SK-N-MC (cell line): ENCODE data around the gene GIPC1.

Experiments
- DNase-seq: peaks from one replicate; pipeline ENCODE4 v3.0.0-alpha.2; 2011; ENCODE audit warnings: low read depth, low spot score
- H3K27ac ChIP-seq: fragments of 200-600 bp; sonication (generic); 2 replicates; pipeline ENCODE4 v1.5.1; 2016; ENCODE audit warnings: mixed run types
- H3K36me3 ChIP-seq: fragments of 200-600 bp; sonication (generic); 2 replicates; pipeline ENCODE4 v1.6.1; 2017; ENCODE audit warnings: antibody characterized with exemption, low read length, mixed read lengths; ENCODE audit not compliant: insufficient read depth
- H3K4me3 ChIP-seq: fragments of 200-600 bp; sonication (generic); 2 replicates; pipeline ENCODE4 v1.5.1; 2016
- H3K9ac ChIP-seq: fragments of 200-600 bp; sonication (generic); 2 replicates; pipeline ENCODE4 v1.8.0; 2017; ENCODE audit warnings: mixed run types, mixed read lengths; ENCODE audit not compliant: insufficient read length
- H3K9me3 ChIP-seq: fragments of 200-600 bp; sonication (generic); 2 replicates; pipeline ENCODE4 v1.6.1; 2017; ENCODE audit warnings: low read depth, mild to moderate bottlenecking, antibody characterized with exemption, low read length, moderate library complexity, mixed read lengths
- EZH2 ChIP-seq: fragments of 200-600 bp; sonication (generic); IDR thresholded peaks from one replicate; pipeline ENCODE4 v1.6.1; 2017; ENCODE audit warnings: antibody characterized with exemption
- FOXP2 ChIP-seq: optimal IDR thresholded peaks from 2 replicates; pipeline ENCODE3; 2011; ENCODE audit warnings: mild to moderate bottlenecking, moderate library complexity; ENCODE audit not compliant: insufficient read depth; ENCODE audit errors: extremely low read length, control extremely low read depth
- POLR2AphosphoS5 ChIP-seq: IDR thresholded peaks from 2 replicates; pipeline ENCODE4 v1.6.1; 2012; ENCODE audit warnings: mild to moderate bottlenecking, low read depth, low read length, borderline replicate concordance

The GIPC1 gene

DNA sequence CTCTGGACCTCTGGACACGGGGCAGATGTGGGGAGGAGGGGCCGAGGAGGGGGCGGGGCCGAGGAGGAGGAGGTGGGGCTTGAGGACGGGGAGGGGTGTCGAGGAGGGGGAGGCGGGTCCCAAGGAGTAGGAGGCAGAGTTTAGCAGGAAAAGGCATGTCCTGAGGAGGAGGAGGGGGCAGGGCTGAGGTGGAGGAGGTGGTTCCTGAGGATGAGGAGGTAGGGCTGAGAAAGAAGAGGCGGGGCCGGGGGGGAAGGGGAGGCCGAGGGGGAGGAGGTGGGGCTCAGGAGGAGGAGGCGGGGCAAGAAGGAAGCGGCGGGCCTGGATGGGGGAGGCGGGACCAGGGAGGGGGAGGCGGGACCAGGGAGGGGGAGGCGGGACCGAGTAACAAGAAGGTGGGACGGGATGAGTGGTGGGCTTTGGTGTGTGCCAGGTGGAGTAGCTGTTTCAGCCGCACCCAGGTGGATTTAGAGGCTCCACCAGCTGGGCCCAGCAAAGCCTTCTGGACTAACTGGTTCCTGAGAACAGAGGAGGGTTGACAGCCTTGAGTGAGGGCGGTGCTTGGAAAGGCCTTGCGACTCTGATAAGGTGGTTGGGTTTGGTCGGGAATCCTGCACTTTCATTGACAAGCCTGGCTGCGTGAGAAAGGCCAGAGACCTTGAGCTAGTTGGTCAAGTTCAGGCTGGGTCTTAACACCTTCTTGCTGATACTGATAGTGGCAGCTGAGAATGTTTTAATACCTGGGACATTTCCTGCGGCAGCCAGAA, 41.2 kb upstream of the GIPC1 start:
- Histone ChIP-seq H3K9ac (no peak overlapping the region), H3K4me3 (peak overlapping the region; percentile 30; the same call in 1 of the 2 replicates), H3K36me3 (peaks cover 25% of the 10 kb centered on the region), H3K27ac (peak overlapping the region; percentile 60), H3K9me3 (no peaks in the 10 kb centered on the region)
- no peak for TF ChIP-seq POLR2AphosphoS5
- no peak for TF ChIP-seq FOXP2
- no peak for TF ChIP-seq EZH2
- DNase-seq, result no peak

DNA sequence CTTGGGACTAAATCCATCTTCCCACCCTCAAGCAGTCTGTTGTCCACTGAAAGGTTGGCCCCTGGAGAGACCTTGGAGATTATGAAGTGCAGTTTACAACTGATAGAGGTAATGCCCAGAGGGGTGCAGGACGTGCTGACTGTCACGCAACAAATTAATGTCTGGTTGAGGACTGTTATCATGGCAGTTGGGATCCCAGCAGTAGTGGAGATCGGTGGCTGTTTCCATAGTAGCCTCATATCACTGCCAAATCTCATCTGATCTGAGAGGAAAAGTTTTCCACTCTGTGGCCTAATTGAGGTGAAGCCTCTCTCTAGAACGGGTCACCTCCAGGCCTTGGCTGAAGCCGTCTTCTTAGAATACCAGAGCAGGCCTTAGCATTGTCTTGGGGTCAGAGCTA, 37.5 kb upstream of the GIPC1 start:
- Histone ChIP-seq H3K4me3 (no peak overlapping the region), H3K36me3 (peaks cover 21% of the 10 kb centered on the region), H3K27ac (no peak overlapping the region; the same call in 1 of the 2 replicates), H3K9ac (no peak overlapping the region), H3K9me3 (no peaks in the 10 kb centered on the region)
- no peak for DNase-seq
- TF ChIP-seq EZH2, result no peak
- TF ChIP-seq FOXP2, result no peak
- no peak for TF ChIP-seq POLR2AphosphoS5

DNA sequence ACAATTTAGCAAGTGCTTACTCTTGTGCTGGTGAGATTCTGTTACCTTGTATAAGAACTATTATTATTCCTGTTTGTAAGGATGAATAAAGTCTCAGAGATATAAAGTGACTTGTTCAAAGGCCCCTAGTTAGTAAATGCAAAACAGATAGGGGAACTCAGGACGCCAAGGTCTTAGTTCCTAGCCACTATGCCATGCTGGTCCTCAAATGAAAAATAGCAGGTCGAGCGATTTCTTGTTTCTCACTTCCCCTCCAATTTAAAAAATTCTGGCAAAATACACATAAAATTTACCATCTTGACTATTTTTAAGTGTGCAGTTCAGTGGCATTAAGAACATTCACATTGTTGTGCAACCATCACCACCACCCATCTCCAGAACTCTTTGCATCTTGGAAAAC, 34.6 kb upstream of the GIPC1 start:
- H3K4me3 ChIP-seq, result peak overlapping the region; percentile 96
- H3K9ac ChIP-seq, result peak overlapping the region; percentile 81
- H3K27ac ChIP-seq, result peak overlapping the region; percentile 27
- peaks cover 21% of the 10 kb centered on the region for H3K36me3 ChIP-seq
- no peak for DNase-seq
- H3K9me3 ChIP-seq, result no peaks in the 10 kb centered on the region
- TF ChIP-seq EZH2 (no peak), FOXP2 (no peak), POLR2AphosphoS5 (no peak)

DNA sequence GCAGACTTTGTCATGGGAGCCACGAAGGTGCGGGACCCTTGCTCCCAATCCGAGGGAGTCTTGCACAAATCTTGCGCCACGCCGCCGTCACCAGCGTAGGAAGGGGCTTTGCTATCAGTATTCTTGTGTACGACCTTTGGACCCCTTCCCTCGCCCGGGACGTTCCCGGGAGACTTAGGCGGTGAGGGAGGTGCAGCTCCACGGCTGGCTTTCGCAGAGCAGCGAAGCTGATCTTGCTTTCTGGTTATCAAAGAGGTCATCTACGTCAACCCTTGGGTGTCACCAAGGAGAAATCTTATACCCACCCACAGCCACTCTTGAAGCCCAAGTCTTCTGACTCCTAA, 34.0 kb upstream of the GIPC1 start:
- no peaks in the 10 kb centered on the region for H3K9me3 ChIP-seq
- TF ChIP-seq FOXP2, result no peak
- TF ChIP-seq EZH2, result no peak
- TF ChIP-seq POLR2AphosphoS5, result no peak
- peaks cover 21% of the 10 kb centered on the region for H3K36me3 ChIP-seq
- DNase-seq, result no peak
- peak overlapping the region; percentile 96 for H3K4me3 ChIP-seq
- peak overlapping the region; percentile 81 for H3K9ac ChIP-seq
- peak overlapping the region; percentile 86 for H3K27ac ChIP-seq

DNA sequence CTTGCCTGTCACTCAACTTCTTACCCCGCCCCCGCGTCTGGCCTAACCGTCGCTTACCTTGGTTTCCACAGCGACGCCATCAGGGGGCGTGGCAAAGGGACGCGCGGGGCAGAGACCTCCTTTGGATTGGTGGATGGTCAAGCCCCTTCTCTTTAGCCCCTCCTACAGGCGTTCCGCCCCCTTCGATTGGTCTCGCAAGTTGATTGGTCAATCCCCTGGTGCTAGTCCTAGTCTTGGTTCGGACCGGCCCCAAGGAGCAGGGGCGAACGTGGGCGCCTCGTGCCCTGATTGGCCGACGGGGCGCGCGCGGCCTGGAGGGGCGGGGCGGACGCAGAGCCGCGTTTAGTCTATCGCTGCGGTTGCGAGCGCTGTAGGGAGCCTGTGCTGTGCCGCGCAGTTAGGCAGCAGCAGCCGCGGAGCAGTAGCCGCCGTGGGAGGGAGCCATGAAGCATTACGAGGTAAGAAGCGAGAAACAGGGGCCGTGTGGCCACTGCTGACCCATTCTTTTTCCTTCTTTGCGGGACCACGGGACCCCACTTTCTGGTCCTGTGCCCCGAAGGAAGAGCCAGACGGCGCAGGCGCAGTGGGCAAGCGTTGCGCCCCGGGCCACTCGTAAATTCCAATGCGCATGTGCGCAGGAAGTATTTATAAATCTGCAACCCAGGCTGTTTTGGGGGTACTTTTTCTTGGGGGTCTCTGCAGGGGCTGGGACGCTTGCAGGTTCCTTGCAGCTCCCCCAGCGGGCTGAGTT, 33.5 kb upstream of the GIPC1 start, which contains the start of gene TECR:
TECR (plus strand) TSS at position 341 of the 751 bp plus-strand sequence; CDS start at position 444, 103 bp downstream.
- no peaks in the 10 kb centered on the region for H3K9me3 ChIP-seq
- peak within 1 kb of the TSS; percentile 96 for H3K4me3 ChIP-seq
- peaks cover 18% of the 10 kb centered on the region for H3K36me3 ChIP-seq
- peak within 1 kb of the TSS; percentile 81 for H3K9ac ChIP-seq
- H3K27ac ChIP-seq, result peak within 1 kb of the TSS; percentile 86
- DNase-seq, result peak; percentile 99
- peak; percentile 60 for TF ChIP-seq FOXP2
- TF ChIP-seq EZH2, result no peak
- peak; percentile 98 for TF ChIP-seq POLR2AphosphoS5

DNA sequence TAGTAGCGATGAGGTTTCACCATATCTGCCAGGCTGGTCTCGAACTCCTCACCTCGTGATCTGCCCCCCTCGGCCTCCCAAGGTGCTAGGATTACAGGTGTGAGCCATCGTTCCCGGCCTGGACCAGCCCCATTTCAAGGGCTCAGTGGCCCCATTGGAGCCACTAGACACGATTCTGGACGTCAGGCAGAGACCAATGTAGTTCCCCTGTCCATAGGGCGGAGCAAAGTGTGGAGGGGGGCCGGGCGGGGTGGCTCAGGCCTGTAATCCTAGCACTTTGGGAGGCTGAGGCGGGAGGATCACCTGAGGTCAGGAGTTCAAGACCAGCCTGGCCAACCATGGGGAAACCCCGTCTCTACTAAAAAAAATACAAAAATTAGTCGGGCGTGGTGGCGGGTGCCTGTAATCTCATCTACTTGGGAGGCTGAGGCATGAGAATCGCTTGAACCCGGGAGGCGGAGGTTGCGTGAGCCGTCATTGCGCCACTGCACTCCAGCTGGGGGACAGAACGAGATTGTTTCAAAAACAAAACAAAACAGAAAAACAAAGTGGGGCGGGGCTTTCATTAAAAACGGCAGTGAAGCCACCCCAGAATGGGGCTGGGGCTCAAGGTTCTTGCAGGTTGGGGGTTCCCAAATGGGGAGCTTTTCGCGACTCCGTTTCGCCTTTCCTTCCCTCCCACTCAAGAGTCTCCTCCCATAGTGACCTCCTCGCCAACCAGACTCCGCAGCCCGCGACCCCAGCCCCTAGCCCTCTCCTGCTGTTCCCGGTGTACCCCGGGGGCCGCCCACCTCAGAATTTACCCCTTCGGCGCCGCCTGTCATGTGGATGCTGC, 32.7 kb upstream of the GIPC1 start:
- no peak for DNase-seq
- peaks cover 14% of the 10 kb centered on the region for H3K36me3 ChIP-seq
- H3K9me3 ChIP-seq, result no peaks in the 10 kb centered on the region
- no peak overlapping the region for H3K9ac ChIP-seq
- peak overlapping the region; percentile 96 for H3K4me3 ChIP-seq
- H3K27ac ChIP-seq, result 0 out of 2 replicates have a peak overlapping the region, but pooled peaks have one; percentile 4
- TF ChIP-seq EZH2 (no peak), POLR2AphosphoS5 (no peak), FOXP2 (no peak)

DNA sequence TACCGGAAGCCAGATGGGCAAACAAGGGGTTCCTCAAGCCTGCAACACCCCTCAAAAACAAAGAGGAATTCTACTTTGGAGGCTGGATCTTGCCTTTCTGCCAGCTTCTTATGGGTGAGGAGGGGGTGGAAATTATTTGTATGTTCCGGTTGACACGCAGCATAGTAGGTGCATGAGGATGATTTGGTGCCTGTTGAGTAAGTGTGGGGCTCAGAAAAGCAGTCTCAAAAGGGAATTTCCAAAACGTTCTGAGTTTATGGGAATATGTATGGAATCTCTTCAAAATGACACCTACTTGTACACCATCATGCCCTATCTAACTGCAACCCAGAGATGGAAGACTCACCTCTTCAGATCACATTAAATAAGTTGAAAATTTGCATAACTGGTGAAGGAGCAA, 30.5 kb upstream of the GIPC1 start:
- peak overlapping the region; percentile 56; the same call in 1 of the 2 replicates for H3K27ac ChIP-seq
- TF ChIP-seq EZH2, result no peak
- TF ChIP-seq POLR2AphosphoS5, result no peak
- no peak for TF ChIP-seq FOXP2
- no peak for DNase-seq
- H3K36me3 ChIP-seq, result no peaks in the 10 kb centered on the region
- H3K9ac ChIP-seq, result no peak overlapping the region
- H3K9me3 ChIP-seq, result no peaks in the 10 kb centered on the region
- H3K4me3 ChIP-seq, result no peak overlapping the region

DNA sequence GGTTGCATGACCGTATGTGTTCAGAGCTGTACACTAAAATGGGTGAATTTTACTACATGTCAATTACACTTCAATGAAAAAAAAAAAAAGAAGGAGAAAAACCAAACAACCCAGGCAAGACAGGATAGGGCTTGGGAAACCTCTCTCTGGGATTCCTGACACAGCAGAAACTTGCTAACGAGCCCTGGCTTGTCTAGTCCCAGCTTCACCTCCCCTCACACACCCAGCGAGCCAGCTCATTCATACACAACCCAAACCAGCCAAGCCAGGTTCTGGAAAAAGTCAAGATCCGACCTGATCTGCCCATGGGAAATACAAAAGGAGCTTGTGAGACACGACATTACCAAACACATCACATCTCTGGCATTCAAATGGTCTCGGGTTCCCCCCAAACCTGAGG, 29.8 kb upstream of the GIPC1 start:
- Histone ChIP-seq H3K27ac (peak overlapping the region; percentile 56; the same call in 1 of the 2 replicates), H3K9me3 (no peaks in the 10 kb centered on the region), H3K9ac (no peak overlapping the region), H3K36me3 (no peaks in the 10 kb centered on the region), H3K4me3 (no peak overlapping the region)
- no peak for TF ChIP-seq EZH2
- no peak for TF ChIP-seq POLR2AphosphoS5
- TF ChIP-seq FOXP2, result no peak
- no peak for DNase-seq
